RPMI7951 (cell line): ENCODE results near the gene TUBGCP2. TPM values are rescaled to one million over a fixed set of nuclear protein-coding genes. Genes with fewer than 3 reads are reported as not detected.
"Not testable (repeated sequence)": the region's sequence is repeated elsewhere in the genome, so short reads cannot be mapped to it uniquely, and the experiment has no call there.

Experiments used
- DNase-seq: peaks from one replicate; pipeline ENCODE4 v3.0.0-alpha.2; 2012; ENCODE audit warnings: low read depth
- total RNA-seq: library from RNA; depleted of rRNA; stranded (reverse); fragments of >200 nt; shearing (Covaris generic); gene quantifications from 2 replicates; pipeline ENCODE4 v1.2.3, GENCODE V29; 2014

The TUBGCP2 gene
- total RNA-seq, 1 experiment from 2014 or later = 43.3 TPM

GRCh38 chr10:133266056-133266795 is 42.4 kb downstream of the TUBGCP2 start:
- no peak for DNase-seq

DNA sequence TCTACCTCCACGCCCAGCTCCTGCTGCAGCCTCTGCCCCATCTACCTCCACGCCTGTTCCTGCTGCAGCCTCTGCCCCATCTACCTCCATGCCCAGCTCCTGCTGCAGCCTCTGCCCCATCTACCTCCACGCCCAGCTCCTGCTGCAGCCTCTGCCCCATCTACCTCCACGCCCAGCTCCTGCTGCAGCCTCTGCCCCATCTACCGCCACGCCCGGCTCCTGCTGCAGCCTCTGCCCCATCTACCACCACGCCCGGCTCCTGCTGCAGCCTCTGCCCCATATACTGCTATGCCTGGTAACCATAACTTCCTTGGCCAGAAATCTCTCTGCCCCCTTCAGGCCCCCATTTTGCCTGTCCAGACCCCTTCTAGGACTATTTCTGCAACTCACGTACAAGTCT is 43.6 kb downstream of the TUBGCP2 start:
- not testable (repeated sequence) for DNase-seq

DNA sequence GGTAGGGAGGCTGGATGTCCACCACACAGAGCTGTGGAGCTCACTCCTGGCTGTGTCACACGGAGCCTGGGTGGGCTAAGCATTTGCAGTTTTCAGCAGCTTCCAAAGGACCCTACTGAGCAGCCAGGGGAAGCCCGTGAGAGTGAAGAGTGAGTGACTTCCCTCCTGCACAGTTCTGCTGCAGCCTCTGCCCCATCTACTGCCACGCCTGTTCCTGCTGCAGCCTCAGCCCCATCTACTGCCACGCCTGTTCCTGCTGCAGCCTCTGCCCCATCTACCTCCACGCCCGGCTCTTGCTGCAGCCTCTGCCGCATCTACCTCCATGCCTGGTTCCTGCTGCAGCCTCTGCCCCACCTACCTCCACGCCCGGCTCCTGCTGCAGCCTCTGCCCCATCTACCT is 44.2 kb downstream of the TUBGCP2 start:
- no peak for DNase-seq

- DNase-seq = no peak
Measured at GRCh38 chr10:133263674-133264073, 45.0 kb downstream of the TUBGCP2 start.

GRCh38 chr10:133262696-133263095 is 46.0 kb downstream of the TUBGCP2 start:
- no peak for DNase-seq

DNA sequence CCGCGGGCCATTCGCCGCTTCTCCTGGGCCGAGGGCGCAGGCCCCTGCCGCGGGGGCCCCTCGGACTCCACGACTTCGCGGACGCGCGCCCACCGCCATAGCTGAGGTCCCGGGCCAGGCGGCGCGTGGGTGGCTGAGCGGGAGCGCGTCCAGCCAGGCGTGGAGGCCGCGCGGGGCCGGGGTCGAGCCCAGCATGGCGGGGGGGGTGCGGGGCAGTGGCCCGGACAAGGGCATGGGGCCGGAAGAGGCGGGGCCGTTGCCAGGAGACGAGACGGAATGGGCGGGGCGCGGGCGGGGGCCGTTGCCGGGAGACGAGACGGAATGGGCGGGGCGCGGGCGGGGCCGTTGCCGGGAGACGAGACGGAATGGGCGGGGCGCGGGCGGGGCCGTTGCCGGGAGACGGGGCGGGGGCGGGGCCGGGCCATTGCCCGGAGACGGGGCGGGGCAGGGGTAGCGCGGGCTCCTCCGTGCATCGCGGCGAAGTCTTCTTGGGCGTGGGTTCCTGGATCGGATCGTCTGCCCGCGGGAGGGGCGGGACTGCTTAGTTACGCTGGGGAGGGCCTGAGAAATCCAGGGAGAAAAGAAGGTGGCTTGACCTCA is 46.8 kb downstream of the TUBGCP2 start:
- DNase-seq = peak; percentile 78

DNA sequence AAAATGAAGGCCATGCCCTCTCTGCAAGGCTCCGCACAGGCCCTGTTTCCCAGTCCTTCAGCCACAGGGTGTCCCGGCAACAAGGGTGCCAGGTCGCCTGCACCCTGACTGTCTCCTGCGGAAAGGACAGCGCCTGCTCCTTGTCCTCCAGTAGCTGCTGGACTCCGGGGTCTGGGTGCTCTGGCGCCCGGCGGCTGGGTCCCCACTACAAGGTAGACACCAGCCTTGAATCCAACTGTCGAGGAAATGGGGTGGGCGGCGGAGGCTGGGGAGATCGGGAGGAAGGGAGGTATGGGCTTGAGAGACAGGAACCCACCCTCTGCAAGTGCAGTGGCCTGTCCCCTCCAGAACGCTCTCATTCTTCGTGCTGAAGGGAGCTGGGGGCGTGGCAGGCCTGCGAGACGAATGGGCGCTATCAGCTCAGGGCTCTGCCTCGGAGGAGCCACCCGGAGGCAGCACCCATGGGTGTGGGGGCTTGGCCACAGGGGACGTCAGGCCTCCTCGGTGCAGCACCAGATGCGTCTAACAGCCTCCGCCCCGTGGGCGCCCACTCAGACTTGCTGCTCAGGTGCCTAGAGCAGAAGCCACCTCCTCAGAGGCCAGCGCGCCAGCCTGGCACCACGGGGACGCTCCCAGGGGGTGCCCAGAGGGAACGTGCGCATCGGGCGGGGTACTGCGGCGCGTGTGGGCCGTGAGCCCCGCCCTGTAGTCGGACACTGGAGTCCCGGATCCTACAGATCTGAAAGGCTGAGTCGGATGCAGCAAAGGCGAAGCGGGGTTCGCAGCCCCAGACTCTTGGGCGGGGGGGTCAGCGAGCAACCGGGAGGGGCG is 47.6 kb downstream of the TUBGCP2 start:
- DNase-seq = peak; percentile 50

- peak; percentile 58 for DNase-seq
Measured at GRCh38 chr10:133259602-133259989, 49.1 kb downstream of the TUBGCP2 start.

- DNase-seq = peak; percentile 99
Measured at GRCh38 chr10:133258818-133259601, 49.7 kb downstream of the TUBGCP2 start.

- DNase-seq = peak; percentile 19
Measured at GRCh38 chr10:133258066-133258817, 50.4 kb downstream of the TUBGCP2 start.

DNA sequence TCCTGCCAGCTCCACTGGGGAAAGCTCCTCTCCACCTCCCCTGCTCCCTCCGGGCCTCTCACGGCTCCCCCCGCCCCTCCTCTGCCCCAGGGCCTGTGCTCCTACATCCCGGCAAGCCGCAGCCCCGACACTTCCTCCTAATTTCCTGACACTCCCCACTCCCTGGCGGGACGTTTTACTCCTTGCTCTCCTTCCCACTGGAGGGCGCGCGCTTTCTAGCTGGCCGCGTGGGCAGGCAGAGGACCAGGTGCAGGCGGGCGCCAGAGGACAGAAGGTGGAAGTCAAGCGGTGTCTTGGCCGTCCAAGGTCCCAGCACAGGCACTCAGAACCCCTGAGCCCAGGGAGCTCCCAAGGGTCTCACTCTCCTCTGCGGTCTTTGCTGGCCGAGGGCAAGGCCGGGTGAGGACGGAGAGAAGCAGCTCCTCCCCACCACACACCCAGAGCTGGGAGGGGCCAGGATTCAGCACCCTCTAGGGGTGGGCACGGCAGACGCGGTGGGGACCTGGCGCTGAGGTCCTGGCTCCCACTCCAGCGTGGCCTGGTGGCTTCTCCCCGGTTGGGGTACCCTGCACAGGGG is 51.1 kb downstream of the TUBGCP2 start:
- peak; percentile 52 for DNase-seq

DNA sequence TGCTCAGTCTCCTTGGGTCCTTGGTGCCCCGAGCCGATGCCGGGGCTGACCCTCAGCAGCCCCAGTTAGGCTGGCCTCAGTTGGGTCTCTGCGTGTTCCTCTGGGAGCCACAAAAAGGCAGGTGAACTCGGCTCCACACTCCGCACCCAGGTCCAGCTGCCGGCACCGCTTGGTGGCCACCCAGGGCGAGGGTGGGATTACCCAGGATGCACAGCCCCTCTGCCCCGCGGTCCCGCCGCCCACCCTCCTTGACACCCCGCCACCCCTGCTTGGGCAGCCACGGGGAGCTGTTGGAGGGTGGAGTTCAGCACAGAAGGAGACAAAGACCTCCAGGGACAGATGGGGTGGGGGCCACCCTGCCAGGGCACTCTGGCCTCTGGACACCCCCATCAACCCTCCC is 53.3 kb downstream of the TUBGCP2 start:
- no peak for DNase-seq

GRCh38 chr10:133254421-133255120 is 54.1 kb downstream of the TUBGCP2 start:
- no peak for DNase-seq

GRCh38 chr10:133253361-133253955 is 55.2 kb downstream of the TUBGCP2 start:
- DNase-seq = no peak

- DNase-seq = no peak
Measured at GRCh38 chr10:133252223-133252552, 56.5 kb downstream of the TUBGCP2 start.

DNA sequence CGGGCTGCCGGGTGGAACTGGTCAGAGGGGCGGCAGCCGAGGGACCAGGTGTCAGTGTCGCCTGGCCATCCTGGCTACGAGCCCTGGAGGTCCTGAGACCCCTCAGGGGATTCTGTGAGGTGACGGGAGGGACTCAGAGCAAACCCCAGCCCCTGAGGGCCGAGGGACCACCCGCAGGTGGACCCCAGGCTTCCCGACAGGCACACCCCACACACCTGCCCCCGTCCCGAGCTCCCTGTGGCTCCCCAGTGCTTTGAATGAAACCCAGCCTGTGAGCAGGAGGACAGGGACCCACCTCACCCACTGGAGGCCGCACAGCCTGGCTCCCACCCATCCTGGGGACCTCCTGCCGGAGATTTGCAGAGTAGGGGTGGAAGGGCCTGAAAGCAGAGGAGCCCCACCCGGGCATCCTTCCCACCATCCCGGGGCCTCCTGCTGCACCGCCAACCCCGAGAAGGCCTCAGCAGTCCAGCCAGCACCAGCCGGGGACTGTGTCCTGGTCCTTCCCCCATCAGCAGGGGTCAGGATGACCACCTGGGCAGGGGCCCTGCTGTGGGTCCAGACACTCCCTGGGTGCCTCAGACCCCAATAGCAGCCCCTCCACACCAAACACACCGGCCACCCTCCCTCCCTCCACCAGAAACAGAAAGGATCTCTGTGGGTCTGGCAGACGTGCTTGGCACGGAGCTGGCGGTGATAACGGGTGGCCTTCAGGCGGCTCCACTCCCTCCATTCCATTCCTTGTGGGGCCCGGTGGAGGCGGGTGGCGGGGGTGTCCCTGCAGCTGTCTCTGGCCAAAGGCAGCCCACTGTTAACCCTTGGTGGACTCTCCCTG is 57.1 kb downstream of the TUBGCP2 start:
- DNase-seq = no peak

- DNase-seq = no peak
Measured at GRCh38 chr10:133249975-133250754, 58.5 kb downstream of the TUBGCP2 start.
